Measurements from ENCODE around the gene IL4R. TPM values are rescaled to one million over a fixed set of nuclear protein-coding genes. Genes with fewer than 3 reads are reported as not detected.
A peak's percentile ranks its signal among the peaks of the same experiment; 100 is the strongest.

IL4R gene
- total RNA-seq, 1 experiment from 2014 or later = 28.6 TPM

DNA sequence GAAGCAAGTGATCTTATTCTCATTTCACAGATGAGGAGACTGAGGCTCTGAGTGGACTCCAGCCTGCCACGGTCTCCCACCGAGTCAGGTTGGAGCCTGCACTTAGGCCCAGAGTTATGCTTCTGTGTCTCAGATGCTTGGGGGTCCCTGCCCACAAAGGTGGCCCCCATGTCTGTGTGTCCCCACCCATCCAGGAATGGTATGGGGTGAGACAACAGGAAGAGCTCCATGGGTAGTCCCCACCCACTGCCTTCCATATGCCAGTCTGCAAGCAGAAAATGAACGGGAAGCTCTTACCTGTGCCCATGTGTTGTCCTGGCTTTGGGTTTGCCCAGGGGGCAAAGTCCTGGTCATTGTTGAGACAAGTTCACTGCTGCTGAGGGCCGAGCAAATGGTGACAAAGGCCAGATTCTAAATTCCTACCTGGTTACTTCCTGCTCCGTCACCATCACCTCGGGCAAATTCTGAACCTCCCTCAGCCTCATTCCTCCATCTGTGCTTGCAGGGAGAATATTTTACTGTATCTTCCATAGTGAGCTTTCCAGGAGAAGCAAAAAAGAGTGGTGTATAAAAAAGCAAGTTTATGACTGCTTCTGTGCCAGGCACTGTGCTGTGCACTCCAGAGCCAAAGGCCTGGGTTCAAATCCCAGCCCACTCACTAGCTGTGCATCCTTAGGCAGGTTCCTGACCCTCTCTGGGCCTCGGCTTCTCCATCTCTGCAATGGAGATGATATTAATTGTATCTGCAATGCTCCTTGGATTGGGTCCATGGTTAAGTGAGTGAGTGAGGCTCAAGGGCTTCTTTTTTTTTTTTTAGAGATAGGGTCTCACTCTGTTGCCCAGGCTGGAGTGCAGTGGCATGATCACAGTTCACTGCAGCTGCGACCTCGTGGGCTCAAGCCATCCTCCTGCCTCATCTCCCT, 9.3 kb downstream of the IL4R start:
- Histone ChIP-seq H4K8ac (replicated peaks; ENCODE audit: insufficient read length, low read depth, low read length) (no peak overlapping the region), H4K5ac (ENCODE audit: insufficient read length, low read depth, low read length) (no peak overlapping the region), H3K18ac (ENCODE audit: insufficient read length, low read depth, low read length) (no peak overlapping the region), H3K9ac (ENCODE audit: extremely low read depth, insufficient read length, low read length) (no peak overlapping the region), H2BK15ac (ENCODE audit: low read depth, low read length) (no peak overlapping the region), H3T11ph (ENCODE audit: low read length) (no peak overlapping the region), H4K91ac (ENCODE audit: insufficient read length, low read depth, low read length) (no peak overlapping the region), H3K4me2 (ENCODE audit: insufficient read depth, insufficient read length, low read length) (no peak overlapping the region), H2BK20ac (ENCODE audit: low read depth, low read length, poor library complexity, severe bottlenecking) (no peak overlapping the region), H3K9me3 (ENCODE audit: control insufficient read depth, low read depth, low read length) (no peaks in the 10 kb centered on the region), H2BK5ac (ENCODE audit: insufficient read length, low read length) (no peak overlapping the region), H3K4me1 (ENCODE audit: insufficient read depth, low read length) (peaks cover 13% of the 10 kb centered on the region; the same call in 1 of the 2 replicates), H3K79me2 (ENCODE audit: insufficient read depth, low read length) (peaks cover 5% of the 10 kb centered on the region; the same call in 1 of the 2 replicates), H2BK120ac (ENCODE audit: low read depth, low read length, poor library complexity, severe bottlenecking) (no peak overlapping the region), H3K23ac (ENCODE audit: insufficient read length, low read depth, low read length) (no peak overlapping the region), H2AFZ (ENCODE audit: low read length) (no peak overlapping the region), H3K4ac (ENCODE audit: low read depth, low read length) (no peak overlapping the region), H3K23me2 (ENCODE audit: insufficient read length, low read depth, low read length, poor library complexity, severe bottlenecking) (no peaks in the 10 kb centered on the region), H4K20me1 (ENCODE audit: control insufficient read depth, insufficient read depth, insufficient read length) (no peaks in the 10 kb centered on the region), H2AK5ac (ENCODE audit: insufficient read length, low read length) (no peak overlapping the region), H3K27me3 (ENCODE audit: insufficient read depth, low read length) (no peaks in the 10 kb centered on the region), H3K79me1 (ENCODE audit: insufficient read depth, low read depth, low read length, poor library complexity, severe bottlenecking) (no peaks in the 10 kb centered on the region), H3K27ac (ENCODE audit: insufficient read length, low read depth, low read length) (no peak overlapping the region), H3K14ac (ENCODE audit: insufficient read depth, low read length) (no peak overlapping the region), H3K56ac (ENCODE audit: insufficient read length, low read depth, low read length) (no peak overlapping the region), H2BK12ac (ENCODE audit: insufficient read length, low read depth, low read length) (no peak overlapping the region)
- DNase-seq = no peak
- Mint-ChIP-seq H3K27ac (peak overlapping the region in 1 of 3 experiments; percentile 79; a peak in 2 of 7 replicates), H3K27me3 (ENCODE audit: low read depth) (no peaks in the 10 kb centered on the region), H3K36me3 (ENCODE audit: insufficient read depth in 1 of 3, low read depth in 3 of 3) (no peaks in the 10 kb centered on the region), H3K9me3 (no peaks in the 10 kb centered on the region), H3K4me3 (no peak overlapping the region), H3K4me1 (peaks cover 42 to 55% of the 10 kb centered on the region in 2 experiments)
- no peak for TF ChIP-seq CTCF (conservative IDR thresholded peaks at IDR 0.05)
- WGBS (ENCODE audit: extremely low coverage, insufficient read length, low lambda C conversion rate) = no CpG with 5 or more reads among the region's 9 CpGs
